EL (cell line): Measurements from ENCODE around the gene BMPR1B.
"Not testable (repeated sequence)": the region's sequence is repeated elsewhere in the genome, so short reads cannot be mapped to it uniquely, and the experiment has no call there.

Experiments
- DNase-seq: peaks from one replicate; pipeline ENCODE4 v3.0.0-alpha.2; 2016

BMPR1B gene

GRCh38 chr4:95095348-95095974, 337.7 kb downstream of the BMPR1B start:
- DNase-seq, result no peak

DNA sequence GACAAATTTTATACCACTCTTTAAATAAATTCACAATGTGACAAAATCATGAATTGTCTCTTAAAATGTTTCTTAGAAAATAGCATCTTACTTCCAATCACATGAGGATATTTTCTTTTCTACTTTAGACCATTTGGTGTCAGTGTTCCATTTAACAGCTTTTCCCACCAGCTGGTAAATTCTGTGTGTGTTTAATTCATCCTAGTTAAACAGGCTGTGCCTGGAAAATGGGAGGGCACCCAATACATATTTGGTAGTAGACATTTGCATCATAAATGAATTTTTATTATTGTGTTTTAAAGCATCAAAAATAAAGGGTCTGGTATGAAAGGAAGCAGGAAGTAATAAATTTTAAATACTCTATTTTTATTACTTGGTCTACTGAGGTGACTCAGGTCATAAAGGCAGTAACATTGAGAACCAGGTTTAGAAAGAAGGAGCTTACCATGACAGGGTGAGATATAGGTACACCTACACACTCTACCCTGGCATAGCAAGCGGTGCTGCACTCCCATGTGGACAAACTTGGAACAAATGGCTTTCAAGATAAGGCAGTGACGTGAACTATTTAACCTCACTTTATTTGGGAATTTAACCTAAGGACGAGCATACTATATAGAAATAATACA, 344.5 kb downstream of the BMPR1B start:
- no peak for DNase-seq

- DNase-seq, result no peak
These were observed 347.4 kb downstream of the BMPR1B start for GRCh38 chr4:95105112-95105511.

DNA sequence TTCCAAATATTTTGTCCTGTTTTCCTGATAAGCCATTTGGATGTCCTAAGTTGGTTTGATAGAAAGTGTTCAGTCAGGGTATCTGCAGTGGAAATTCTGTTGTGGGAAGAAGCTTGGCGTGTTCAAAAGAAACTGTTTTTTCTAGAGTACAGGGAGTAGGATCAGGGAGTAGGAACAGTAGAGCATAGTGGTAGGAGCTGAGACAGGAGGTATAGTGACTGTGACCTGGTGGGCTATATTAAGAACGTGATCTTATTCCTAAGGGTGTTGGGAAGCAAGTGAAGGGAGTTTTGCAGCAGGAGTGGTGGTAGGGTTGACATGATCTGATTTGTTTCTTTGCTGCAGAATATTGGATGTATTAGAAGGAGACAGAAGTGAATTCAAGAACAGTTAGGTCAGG, 348.2 kb downstream of the BMPR1B start:
- DNase-seq, result no peak

DNA sequence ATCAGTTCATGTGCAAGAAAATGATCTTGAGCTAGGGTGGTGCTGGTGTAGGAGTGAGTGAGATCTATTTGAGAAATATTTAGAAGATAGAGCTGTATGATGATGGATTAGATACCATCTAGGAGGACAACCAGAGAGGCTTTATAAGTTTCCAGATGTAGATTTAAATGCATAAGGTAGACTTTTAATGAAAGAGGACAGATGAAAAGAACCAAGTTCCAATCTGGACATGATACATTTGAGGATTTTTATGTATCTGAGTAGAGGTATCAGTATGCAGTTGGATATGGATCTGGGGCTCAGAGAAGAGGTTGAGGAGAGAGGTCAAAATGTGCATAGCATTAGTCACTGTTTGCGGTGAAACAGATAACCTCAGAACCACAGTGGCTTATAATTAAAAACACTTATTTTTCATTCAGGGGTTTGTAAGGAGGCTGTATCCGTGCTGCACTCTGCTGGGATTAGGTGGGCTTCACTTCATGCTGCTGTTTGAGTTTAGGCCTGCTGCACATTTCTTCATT, 348.7 kb downstream of the BMPR1B start:
- DNase-seq, result no peak

GRCh38 chr4:95107004-95107403, 349.2 kb downstream of the BMPR1B start:
- no peak for DNase-seq

GRCh38 chr4:95107635-95108034, 349.9 kb downstream of the BMPR1B start:
- DNase-seq, result no peak

GRCh38 chr4:95108883-95109421, 351.2 kb downstream of the BMPR1B start:
- no peak for DNase-seq

GRCh38 chr4:95114521-95114920, 356.8 kb downstream of the BMPR1B start:
- DNase-seq, result no peak

GRCh38 chr4:95118497-95118896, 360.7 kb downstream of the BMPR1B start:
- DNase-seq, result no peak

DNA sequence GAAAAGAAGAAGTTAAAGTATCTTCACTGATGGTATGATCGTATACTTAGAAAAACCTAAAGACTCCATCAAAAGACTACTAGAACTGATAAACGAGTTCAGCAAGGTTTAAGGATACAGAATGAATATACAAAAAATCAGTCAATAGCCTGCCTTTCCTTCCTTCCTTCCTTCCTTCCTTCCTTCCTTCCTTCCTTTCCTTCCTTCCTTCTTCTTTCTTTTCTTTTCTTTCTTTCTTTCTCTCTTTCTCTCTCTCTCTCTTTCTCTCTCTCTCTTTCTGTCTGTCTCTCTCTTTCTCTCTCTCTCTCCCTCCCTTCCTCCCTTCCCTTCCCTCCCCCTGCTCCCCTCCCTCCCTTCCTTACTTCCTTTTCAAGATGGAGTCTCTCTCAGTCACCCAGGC, 362.7 kb downstream of the BMPR1B start:
- no peak for DNase-seq

DNA sequence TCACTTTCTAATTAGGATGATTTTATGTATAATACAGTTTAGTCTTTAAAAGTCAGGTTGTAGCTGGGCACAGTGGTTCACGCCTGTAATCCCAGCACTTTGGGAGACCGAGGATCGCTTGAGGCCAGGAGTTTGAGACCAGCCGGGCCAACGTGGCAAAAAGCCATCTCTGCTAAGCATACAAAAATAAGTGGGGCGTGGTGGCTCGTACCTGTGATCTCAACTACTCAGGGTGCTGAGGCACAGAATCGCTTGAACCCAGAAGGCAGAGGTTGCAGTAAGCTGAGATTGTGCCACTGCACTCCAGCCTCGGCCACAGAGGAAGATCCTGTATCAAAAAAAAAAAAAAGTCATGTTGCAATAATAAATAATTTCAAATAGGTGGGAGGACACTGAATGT, 364.2 kb downstream of the BMPR1B start:
- no peak for DNase-seq

- peak; percentile 33 for DNase-seq
These were observed 367.2 kb downstream of the BMPR1B start for GRCh38 chr4:95124906-95125504.

GRCh38 chr4:95129031-95129430, 371.3 kb downstream of the BMPR1B start:
- DNase-seq, result no peak

DNA sequence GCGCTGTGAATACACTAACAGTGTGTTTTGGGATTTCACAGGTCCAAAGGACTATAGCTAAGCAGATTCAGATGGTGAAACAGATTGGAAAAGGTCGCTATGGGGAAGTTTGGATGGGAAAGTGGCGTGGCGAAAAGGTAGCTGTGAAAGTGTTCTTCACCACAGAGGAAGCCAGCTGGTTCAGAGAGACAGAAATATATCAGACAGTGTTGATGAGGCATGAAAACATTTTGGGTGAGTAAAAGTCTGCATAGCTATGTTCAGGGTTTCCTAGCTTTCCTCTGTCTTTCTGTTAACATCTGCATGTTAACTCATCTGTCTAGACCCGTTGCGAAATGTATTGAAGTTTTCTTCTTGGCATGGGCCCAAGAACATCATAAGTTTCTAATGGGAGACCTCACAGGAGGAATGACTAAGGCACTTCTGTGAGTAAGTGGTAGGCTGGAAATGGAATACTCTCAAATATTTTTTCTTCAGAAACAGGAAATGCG, 372.1 kb downstream of the BMPR1B start:
- peak; percentile 86 for DNase-seq

- not testable (repeated sequence) for DNase-seq
These were observed 376.3 kb downstream of the BMPR1B start for GRCh38 chr4:95134016-95134415.

DNA sequence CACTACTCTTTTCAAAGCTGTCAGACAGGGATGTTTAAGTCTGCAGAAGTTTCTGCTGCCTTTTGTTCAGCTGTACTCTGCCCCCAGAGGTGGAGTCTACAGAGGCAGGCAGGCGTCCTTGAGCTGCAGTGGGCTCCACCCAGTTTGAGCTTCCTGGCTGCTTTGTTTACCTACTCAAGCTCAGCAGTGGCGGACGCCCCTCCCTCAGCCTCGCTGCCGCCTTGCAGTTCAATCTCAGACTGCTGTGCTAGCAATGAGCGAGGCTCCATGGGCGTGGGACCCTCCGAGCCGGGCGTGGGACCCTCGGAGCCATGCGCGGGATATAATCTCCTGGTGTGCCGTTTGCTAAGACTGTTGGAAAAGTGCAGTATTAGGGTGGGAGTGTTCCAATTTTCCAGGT, 381.7 kb downstream of the BMPR1B start:
- not testable (repeated sequence) for DNase-seq

DNA sequence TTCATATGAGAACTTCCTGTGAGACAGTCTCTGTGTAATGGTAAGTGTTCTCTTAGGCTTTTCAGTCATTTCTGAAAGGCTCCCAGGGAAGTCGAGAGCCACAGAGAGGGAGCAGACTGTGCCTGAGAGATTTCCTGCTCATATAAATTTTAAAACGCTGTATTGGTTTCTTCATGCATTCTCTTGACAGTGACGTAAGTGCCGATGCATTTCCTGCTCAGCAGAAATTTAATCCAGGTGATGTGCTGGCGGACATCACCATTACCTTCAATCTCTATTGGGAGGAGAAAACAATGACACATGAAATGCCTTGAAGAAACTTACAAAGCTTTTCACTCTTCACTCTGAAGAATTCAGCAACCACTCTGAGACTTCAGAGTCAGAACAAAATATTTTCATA, 383.6 kb downstream of the BMPR1B start:
- DNase-seq, result no peak

DNA sequence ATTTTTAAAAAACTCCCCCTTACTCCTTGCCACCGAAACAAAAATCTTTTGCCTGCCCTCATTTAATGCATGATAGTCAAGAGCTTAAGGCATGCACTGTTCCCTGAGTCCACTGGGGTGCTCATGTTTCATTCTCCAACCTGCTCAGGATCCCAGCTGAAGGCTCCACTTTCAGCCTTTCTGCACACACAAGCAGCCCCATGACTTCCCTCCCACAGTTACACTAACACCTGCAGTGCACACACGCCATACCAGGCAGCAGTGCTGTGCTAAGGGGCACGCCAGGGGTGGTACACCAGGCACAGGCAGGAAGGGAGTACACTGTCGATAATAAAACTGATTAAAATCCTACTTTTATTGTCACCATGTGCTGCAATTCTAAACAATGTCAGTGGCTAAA, 385.2 kb downstream of the BMPR1B start:
- DNase-seq, result no peak

GRCh38 chr4:95151255-95151654, 393.5 kb downstream of the BMPR1B start:
- DNase-seq, result no peak

- no peak for DNase-seq
These were observed 395.4 kb downstream of the BMPR1B start for GRCh38 chr4:95153182-95153581.

- DNase-seq, result peak; percentile 2
These were observed 398.1 kb downstream of the BMPR1B start for GRCh38 chr4:95155759-95156451.

GRCh38 chr4:95156452-95156765, 398.7 kb downstream of the BMPR1B start:
- DNase-seq, result no peak
